Activated CD4-positive, alpha-beta memory T cell treated with anti-CD3 and anti-CD28 coated beads, Interleukin-2, amount 10 ng/mL, durations not matched to agents 7 days and 5 days (primary cell): Measurements from ENCODE around the gene CAMK2D. TPM values are rescaled to one million over a fixed set of nuclear protein-coding genes. Genes with fewer than 3 reads are reported as not detected.

Experiments used
- CTCF ChIA-PET: fragments of 350-600 bp; sonication (Branson Sonifier 250); formaldehyde crosslinking; loops from one replicate; lab custom pipeline; 2021; ENCODE audit warnings: antibody characterized with exemption, inconsistent platforms; lab: Charles Lee
- POLR2A ChIA-PET: fragments of 350-600 bp; sonication (Branson Sonifier 250); formaldehyde crosslinking; loops from one replicate; lab custom pipeline; 2021; ENCODE audit warnings: antibody characterized with exemption; lab: Charles Lee
- DNase-seq: peaks from one replicate; pipeline ENCODE4 v3.0.0-alpha.2; 2020
- H3K27ac Mint-ChIP-seq: one replicate; pipeline ENCODE4 v1.8.0; 2021; ENCODE audit warnings: mild to moderate bottlenecking, mixed read lengths
- H3K27me3 Mint-ChIP-seq: one replicate; pipeline ENCODE4 v1.8.0; 2021; ENCODE audit warnings: mixed read lengths
- H3K36me3 Mint-ChIP-seq: one replicate; pipeline ENCODE4 v1.8.0; 2021; ENCODE audit warnings: low read depth, mixed read lengths
- H3K4me1 Mint-ChIP-seq: one replicate; pipeline ENCODE4 v1.8.0; 2021; ENCODE audit warnings: mixed read lengths
- H3K4me3 Mint-ChIP-seq: one replicate; pipeline ENCODE4 v1.8.0; 2021; ENCODE audit warnings: mild to moderate bottlenecking, mixed read lengths
- H3K9me3 Mint-ChIP-seq: one replicate; pipeline ENCODE4 v1.8.0; 2021; ENCODE audit warnings: mixed read lengths
- total RNA-seq, 2 experiments: library from RNA; stranded (reverse); gene quantifications; one replicate each; pipeline ENCODE4 v1.2.3, GENCODE V29; 2021

Gene CAMK2D
- total RNA-seq, 2 experiments from 2014 or later: 41.7 to 43.0 TPM

DNA sequence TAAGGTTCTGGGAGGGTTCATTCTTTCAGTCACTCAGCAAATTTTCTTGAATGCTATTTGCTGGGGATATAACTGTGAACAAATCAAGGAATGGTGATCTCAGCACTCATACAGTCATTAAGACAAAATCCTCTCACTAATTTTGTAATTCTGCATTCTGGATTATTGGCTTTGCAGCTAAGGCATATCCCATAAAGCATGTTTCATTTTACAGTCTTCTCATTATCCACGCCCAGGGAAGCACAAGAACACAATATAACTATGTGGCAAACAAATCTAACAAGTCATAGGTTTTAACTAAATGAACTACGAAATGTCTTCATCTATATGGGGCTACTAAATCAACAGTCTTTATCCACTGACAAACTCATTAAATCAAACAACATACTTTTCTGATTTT is 139.9 kb downstream of the CAMK2D start:
- Mint-ChIP-seq H3K9me3 (no peaks in the 10 kb centered on the region), H3K27me3 (no peaks in the 10 kb centered on the region), H3K4me1 (peaks cover 14% of the 10 kb centered on the region), H3K27ac (no peak overlapping the region), H3K36me3 (peaks cover 16% of the 10 kb centered on the region), H3K4me3 (no peak overlapping the region)
- CTCF ChIA-PET: no interaction called here
- DNase-seq: no peak
- POLR2A ChIA-PET: no interaction called here

DNA sequence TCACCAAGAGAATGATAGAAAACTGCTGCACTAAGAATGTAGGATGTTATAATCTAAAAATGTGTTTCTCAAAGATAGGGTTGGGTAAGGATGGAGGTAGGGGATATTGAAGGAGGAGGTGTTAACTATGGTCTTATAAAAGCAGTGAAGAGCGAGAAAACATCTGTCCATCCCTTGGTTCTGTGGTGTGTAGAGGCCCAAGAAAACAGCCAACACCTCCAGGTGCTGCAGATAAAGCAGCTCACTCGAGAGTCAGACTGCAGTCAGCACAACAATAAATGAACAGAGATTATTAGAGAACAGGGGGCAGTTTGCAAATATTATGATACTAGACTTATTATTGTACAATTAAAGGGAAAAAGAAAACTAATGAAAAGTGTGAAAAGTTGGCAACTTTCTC is 141.5 kb downstream of the CAMK2D start:
- Mint-ChIP-seq H3K27me3 (no peaks in the 10 kb centered on the region), H3K4me3 (no peak overlapping the region), H3K4me1 (peaks cover 6% of the 10 kb centered on the region), H3K9me3 (no peaks in the 10 kb centered on the region), H3K36me3 (peaks cover 7% of the 10 kb centered on the region), H3K27ac (no peak overlapping the region)
- DNase-seq: no peak
- ChIA-PET CTCF (no interaction called here), POLR2A (no interaction called here)

DNA sequence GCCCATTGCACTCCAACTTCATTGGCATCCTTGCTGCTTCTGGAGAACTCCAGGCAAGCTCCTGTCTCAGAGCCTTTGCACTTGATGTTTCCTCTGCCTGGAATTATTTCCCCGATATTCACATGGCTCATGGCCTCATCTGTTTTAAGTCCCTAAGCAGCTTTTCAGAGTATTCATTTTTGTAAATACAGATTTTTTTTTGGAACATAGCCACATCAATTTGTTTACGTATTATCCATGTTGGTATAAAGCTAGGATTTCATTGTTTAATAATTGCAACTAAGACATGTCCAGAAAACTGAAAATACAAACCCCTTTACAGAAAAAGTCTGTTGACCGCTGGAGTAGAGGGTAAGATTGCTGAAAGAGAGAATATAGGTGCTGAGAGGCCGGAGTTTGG is 142.0 kb downstream of the CAMK2D start:
- no peak overlapping the region for H3K4me3 Mint-ChIP-seq
- no peak for DNase-seq
- CTCF ChIA-PET: no interaction called here
- no peaks in the 10 kb centered on the region for H3K9me3 Mint-ChIP-seq
- H3K36me3 Mint-ChIP-seq: peaks cover 4% of the 10 kb centered on the region
- H3K27ac Mint-ChIP-seq: no peak overlapping the region
- H3K4me1 Mint-ChIP-seq: peaks cover 6% of the 10 kb centered on the region
- H3K27me3 Mint-ChIP-seq: no peaks in the 10 kb centered on the region
- POLR2A ChIA-PET: no interaction called here

DNA sequence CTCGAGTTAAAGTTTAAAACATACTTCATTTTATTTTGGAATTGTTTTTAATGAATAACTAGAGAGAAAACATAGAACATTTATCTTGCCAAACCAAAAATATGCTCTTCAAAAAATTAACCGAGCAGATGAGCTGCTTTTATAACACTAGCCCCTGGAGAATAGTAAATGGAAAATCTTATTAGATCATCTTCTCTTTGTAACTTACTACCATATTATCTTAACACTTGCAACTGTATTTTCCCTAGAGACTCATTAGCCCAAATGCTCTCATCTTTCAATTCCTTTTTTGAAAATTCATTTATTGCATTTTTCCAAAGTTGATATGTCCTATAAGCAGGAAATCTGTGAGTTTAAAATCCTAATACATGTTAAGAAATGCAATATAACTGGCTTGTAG is 143.3 kb downstream of the CAMK2D start:
- Mint-ChIP-seq H3K4me3 (no peak overlapping the region), H3K4me1 (peaks cover 6% of the 10 kb centered on the region), H3K36me3 (peaks cover 2% of the 10 kb centered on the region), H3K9me3 (no peaks in the 10 kb centered on the region), H3K27ac (no peak overlapping the region), H3K27me3 (no peaks in the 10 kb centered on the region)
- POLR2A ChIA-PET: interaction anchor here (0.8 kb wide), 1 partner anchor 18 kb away, joined by 3 read pairs; no protein-coding TSS in a partner anchor
- no peak for DNase-seq
- CTCF ChIA-PET: no interaction called here

DNA sequence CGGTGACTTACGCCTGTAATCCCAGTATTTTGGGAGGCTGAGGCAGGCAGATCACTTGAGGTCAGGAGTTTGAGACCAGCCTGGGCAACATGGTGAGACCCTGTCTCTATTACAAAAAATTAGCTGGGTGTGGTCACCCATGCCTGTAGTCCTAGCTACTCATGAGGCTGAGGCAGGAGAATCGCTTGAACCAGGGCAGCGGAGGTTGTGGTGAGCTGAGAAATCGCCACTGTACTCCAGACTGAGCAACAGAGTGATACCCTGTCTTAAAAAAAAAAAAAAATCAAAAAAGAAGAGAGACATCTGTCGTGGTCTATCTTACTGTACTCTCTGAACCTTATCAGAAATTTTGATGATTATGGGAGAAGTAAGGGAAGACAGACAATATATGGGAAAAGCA is 144.3 kb downstream of the CAMK2D start:
- Mint-ChIP-seq H3K9me3 (no peaks in the 10 kb centered on the region), H3K27ac (no peak overlapping the region), H3K27me3 (no peaks in the 10 kb centered on the region), H3K36me3 (peaks cover 2% of the 10 kb centered on the region), H3K4me1 (peaks cover 6% of the 10 kb centered on the region), H3K4me3 (no peak overlapping the region)
- DNase-seq: no peak
- ChIA-PET CTCF (no interaction called here), POLR2A (no interaction called here)

DNA sequence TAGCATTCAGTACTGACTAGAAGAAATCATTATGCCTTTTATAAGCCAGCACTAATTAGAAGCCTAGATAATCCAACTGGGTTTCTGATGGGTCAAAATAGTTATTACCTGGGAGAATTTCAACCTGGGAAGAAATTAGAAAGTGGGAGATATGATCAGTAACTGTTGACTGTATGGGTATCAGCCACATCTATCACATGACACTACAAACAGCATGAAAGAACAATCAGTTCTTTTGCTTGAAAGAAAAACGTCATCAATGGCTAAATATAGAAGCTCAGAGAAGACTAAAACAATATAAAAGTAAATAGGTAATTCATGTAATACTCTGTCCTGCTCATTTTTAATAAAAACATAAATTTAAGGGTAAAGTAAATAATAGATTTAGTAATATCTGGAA is 145.1 kb downstream of the CAMK2D start:
- CTCF ChIA-PET: no interaction called here
- POLR2A ChIA-PET: no interaction called here
- DNase-seq: no peak
- Mint-ChIP-seq H3K4me3 (no peak overlapping the region), H3K4me1 (peaks cover 6% of the 10 kb centered on the region), H3K27ac (no peak overlapping the region), H3K9me3 (no peaks in the 10 kb centered on the region), H3K36me3 (no peaks in the 10 kb centered on the region), H3K27me3 (no peaks in the 10 kb centered on the region)

DNA sequence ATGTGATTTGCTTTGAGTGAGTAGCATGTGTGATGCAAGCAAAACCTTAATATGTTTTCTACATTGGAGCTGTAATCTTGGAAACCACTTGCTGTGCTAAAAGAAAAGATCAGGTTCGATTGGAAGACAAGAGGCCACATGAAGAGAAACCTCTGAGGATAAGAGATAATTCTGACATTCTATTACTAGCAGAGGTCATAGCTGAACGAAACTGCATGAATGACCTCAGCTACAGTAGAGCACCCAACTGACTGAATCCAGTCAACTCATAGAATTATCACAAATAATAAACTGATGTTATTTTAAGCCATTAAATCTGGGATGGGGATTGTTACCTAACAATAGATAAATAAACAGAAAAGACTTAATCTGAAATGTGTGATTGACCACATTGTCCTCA is 147.1 kb downstream of the CAMK2D start:
- ChIA-PET POLR2A (no interaction called here), CTCF (no interaction called here)
- Mint-ChIP-seq H3K36me3 (peaks cover 4% of the 10 kb centered on the region), H3K4me1 (peaks cover 6% of the 10 kb centered on the region), H3K27ac (no peak overlapping the region), H3K27me3 (no peaks in the 10 kb centered on the region), H3K9me3 (no peaks in the 10 kb centered on the region), H3K4me3 (no peak overlapping the region)
- no peak for DNase-seq

DNA sequence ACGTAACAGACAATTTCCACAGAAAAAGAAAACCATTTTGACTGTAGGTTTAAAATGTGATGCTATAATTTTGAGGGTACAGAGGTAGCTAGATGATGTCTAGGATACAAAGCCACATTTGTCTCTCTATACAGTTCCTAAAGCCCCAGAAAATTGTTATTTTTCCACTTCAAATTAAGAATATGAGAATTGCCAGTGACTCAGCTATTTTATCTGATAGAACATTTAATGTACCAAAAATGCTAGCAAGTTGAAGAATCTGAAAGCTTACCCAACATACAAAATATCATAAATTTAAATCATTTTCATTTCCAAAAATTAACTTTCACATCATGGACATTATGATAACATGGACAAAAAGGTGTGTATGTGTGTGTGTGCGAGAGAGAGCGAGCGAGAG is 148.0 kb downstream of the CAMK2D start:
- Mint-ChIP-seq H3K36me3 (peaks cover 9% of the 10 kb centered on the region), H3K27ac (no peak overlapping the region), H3K4me3 (no peak overlapping the region), H3K4me1 (peaks cover 6% of the 10 kb centered on the region), H3K27me3 (no peaks in the 10 kb centered on the region), H3K9me3 (no peaks in the 10 kb centered on the region)
- ChIA-PET CTCF (interaction anchor here (0.6 kb wide), 1 partner anchor 663 kb away, joined by 3 read pairs; no protein-coding TSS in a partner anchor), POLR2A (no interaction called here)
- no peak for DNase-seq

DNA sequence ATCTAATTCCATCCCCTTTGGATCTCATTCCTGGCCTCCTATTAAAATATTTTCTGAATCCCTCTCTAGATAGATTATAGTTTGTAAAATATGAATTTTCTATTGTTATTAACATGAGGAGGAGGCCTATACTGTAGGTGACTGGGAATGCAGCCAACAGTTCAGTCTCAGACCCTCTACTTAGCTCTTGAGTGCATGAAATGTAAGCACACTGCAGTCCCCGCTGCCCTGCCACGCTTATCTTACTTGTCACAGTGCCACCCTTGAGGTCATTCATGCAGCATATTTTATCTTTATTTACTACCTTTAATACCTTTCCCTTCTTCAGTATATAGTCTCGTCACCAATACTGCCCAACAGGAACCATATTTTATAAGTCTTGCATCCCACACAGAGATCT is 151.0 kb downstream of the CAMK2D start:
- Mint-ChIP-seq H3K4me3 (no peak overlapping the region), H3K27ac (no peak overlapping the region), H3K4me1 (peaks cover 2% of the 10 kb centered on the region), H3K36me3 (peaks cover 37% of the 10 kb centered on the region), H3K9me3 (no peaks in the 10 kb centered on the region), H3K27me3 (no peaks in the 10 kb centered on the region)
- ChIA-PET POLR2A (no interaction called here), CTCF (no interaction called here)
- DNase-seq: no peak

DNA sequence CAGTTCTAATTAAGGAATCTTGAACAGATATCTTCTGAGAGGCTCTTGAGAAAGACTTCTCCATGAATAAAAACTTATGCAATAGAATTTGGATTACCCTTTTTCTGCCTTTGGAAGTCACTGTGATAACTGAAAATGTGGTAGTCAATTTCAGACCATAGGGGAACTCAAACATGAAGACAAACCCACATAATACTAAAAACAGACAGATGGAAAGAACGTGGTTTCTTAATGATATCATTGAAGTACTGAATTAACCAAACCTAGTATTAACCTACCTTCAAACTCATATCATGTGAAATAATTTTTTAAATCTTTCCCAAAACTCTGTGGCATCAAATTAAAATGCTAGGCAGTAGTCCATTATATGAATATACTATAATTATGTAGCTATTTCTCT is 153.5 kb downstream of the CAMK2D start:
- ChIA-PET POLR2A (no interaction called here), CTCF (no interaction called here)
- DNase-seq: no peak
- no peak overlapping the region for H3K4me3 Mint-ChIP-seq
- no peaks in the 10 kb centered on the region for H3K9me3 Mint-ChIP-seq
- H3K4me1 Mint-ChIP-seq: peaks cover 2% of the 10 kb centered on the region
- H3K27me3 Mint-ChIP-seq: no peaks in the 10 kb centered on the region
- peaks cover 44% of the 10 kb centered on the region for H3K36me3 Mint-ChIP-seq
- no peak overlapping the region for H3K27ac Mint-ChIP-seq

DNA sequence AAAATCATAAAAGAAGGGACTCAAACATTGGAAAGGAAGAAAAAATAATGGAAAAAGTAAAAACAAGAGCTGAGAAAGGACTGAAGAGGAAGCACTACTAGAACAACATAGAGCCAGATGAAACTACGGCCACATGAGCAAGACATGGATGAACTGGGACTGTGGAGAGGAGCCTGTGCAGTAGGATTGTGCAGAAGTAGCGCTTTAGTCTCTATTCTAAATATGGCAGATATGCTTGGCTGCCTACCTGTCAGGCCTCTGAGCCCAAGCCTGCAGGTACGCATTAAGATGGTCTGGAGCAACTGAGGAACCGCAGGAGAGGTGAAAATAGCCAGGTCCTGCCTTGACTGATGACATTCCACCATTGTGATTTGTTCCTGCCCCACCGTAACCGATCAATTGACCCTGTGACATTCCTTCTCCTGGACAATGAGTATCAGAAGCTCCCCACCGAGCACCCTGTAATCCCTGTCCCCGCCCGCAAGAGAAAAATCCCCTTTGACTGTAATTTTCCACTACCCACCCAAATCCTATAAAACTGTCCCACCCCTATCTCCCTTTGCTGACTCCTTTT is 154.3 kb downstream of the CAMK2D start:
- Mint-ChIP-seq H3K9me3 (no peaks in the 10 kb centered on the region), H3K27ac (no peak overlapping the region), H3K27me3 (no peaks in the 10 kb centered on the region), H3K4me3 (no peak overlapping the region), H3K4me1 (peaks cover 2% of the 10 kb centered on the region), H3K36me3 (peaks cover 44% of the 10 kb centered on the region)
- DNase-seq: no peak
- CTCF ChIA-PET: no interaction called here
- POLR2A ChIA-PET: no interaction called here

DNA sequence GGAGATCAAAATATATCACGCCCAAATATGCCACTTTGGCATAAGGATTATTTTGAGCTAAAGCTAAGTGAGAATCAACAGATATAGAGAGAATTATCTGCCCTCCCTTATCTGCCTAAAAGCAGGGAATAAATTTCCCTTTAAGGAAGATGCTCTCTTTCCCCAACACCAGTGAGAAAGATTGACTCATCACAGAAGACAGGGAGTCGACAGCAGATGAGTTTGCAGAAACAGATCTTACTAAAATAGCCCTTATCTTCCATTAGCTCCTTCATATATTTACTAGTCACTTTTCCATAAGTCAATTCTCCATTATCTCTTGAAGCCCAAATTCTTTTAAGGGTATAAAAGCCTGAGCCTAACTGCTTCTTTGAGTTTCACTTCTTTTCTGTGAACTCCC is 156.6 kb downstream of the CAMK2D start:
- Mint-ChIP-seq H3K27me3 (no peaks in the 10 kb centered on the region), H3K36me3 (peaks cover 40% of the 10 kb centered on the region), H3K9me3 (no peaks in the 10 kb centered on the region), H3K27ac (no peak overlapping the region), H3K4me3 (no peak overlapping the region), H3K4me1 (peaks cover 2% of the 10 kb centered on the region)
- DNase-seq: no peak
- ChIA-PET POLR2A (interaction anchor here (0.7 kb wide), 1 partner anchor 57 kb away, joined by 3 read pairs; no protein-coding TSS in a partner anchor), CTCF (no interaction called here)

DNA sequence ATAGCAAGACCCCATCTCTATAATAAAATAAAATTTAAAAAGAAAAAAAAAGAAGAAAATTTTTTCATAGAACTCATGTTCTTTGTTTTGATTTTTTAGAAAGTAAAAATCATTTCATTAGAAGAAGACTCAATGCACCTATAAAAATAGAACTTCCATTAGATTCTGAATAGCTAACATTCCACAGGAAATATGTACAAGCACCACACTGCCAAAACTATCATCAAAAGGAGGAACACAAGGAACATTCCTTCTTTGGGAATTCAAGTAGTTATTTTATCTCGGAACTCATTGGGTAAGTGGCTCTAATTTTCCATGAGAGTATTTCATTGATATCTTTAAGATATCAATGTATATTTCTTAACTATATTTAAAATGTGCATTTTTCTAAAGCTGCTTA is 157.6 kb downstream of the CAMK2D start:
- POLR2A ChIA-PET: no interaction called here
- Mint-ChIP-seq H3K4me1 (peaks cover 2% of the 10 kb centered on the region), H3K9me3 (no peaks in the 10 kb centered on the region), H3K36me3 (peaks cover 37% of the 10 kb centered on the region), H3K4me3 (no peak overlapping the region), H3K27me3 (no peaks in the 10 kb centered on the region), H3K27ac (no peak overlapping the region)
- CTCF ChIA-PET: no interaction called here
- no peak for DNase-seq

DNA sequence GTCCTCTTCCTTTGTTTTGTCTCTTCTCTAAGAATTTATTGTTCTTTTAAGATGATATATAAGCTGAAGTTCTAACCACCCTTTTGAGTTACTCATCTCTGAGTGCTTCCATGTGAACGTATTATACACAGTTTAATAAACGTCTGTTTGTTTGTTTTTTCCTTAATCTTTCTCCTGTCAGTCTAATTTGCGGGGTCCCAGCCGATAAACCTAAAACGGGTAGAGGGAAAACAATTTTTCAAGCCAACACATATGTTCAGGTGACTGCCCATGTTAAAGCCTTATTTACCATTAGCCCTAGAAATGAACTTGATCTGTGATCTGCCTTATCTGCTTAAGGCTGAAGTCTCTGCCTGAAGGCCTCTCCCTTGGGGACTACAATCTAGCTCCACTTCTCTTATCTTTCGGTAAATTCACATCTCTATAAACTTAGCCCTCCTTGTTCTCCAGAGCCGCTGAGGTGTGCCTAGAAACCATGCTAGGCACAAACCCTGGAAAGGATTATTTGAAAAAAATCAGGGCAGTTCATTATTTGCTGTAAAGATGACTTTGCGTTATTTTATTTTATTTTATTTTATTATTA is 158.8 kb downstream of the CAMK2D start:
- Mint-ChIP-seq H3K27me3 (no peaks in the 10 kb centered on the region), H3K4me3 (no peak overlapping the region), H3K27ac (no peak overlapping the region), H3K36me3 (peaks cover 37% of the 10 kb centered on the region), H3K9me3 (no peaks in the 10 kb centered on the region), H3K4me1 (peaks cover 2% of the 10 kb centered on the region)
- POLR2A ChIA-PET: no interaction called here
- CTCF ChIA-PET: no interaction called here
- no peak for DNase-seq
